ENCODE data around the gene PXDC1.
"Not testable (repeated sequence)": the region's sequence is repeated elsewhere in the genome, so short reads cannot be mapped to it uniquely, and the experiment has no call there.

DNA sequence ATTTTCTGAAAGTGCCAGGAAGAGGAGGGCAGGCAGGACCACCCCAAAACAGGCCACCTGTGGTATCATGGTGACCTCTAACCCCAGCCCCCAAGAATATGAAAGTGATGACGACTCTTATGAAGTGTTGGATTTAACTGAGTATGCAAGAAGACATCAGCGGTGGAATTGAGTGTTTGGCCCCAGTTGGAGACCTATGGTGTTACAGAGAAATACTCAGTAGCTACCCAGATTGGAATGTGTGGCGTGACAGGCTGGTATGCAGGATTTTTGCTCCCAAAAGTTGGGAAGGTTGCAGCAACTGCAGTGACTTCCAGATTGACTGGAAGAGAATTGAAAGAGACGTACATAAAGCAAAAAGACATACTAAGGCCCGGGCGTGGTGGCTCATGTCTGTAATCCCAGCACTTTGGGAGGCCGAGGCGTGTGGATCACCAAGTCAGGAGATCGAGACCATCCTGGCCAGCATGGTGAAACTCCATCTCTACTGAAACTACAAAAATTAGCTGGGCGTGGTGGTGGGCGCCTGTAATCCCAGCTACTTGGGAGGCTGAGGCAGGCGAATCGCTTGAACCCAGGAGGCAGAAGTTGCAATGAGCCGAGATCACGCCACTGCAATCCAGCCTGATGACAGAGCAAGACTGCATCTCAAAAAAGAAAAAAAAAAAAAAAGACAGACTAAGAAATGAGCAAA is 2.7 kb upstream of the PXDC1 start:
- TF ChIP-seq, protein P1, sequence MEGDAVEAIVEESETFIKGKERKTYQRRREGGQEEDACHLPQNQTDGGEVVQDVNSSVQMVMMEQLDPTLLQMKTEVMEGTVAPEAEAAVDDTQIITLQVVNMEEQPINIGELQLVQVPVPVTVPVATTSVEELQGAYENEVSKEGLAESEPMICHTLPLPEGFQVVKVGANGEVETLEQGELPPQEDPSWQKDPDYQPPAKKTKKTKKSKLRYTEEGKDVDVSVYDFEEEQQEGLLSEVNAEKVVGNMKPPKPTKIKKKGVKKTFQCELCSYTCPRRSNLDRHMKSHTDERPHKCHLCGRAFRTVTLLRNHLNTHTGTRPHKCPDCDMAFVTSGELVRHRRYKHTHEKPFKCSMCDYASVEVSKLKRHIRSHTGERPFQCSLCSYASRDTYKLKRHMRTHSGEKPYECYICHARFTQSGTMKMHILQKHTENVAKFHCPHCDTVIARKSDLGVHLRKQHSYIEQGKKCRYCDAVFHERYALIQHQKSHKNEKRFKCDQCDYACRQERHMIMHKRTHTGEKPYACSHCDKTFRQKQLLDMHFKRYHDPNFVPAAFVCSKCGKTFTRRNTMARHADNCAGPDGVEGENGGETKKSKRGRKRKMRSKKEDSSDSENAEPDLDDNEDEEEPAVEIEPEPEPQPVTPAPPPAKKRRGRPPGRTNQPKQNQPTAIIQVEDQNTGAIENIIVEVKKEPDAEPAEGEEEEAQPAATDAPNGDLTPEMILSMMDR (IDR thresholded peaks at IDR 0.05) = not testable (repeated sequence)
- not testable (repeated sequence) for TF ChIP-seq POLR2A (IDR thresholded peaks at IDR 0.05)

Measured in thyroid gland (tissue), 4 donors.